H9 (cell line): ENCODE data around the gene XRN2. TPM values are rescaled to one million over a fixed set of nuclear protein-coding genes. Genes with fewer than 3 reads are reported as not detected.

ENCODE experiments used
- DNase-seq: peaks from one replicate; pipeline ENCODE4 v3.0.0-alpha.2; 2017
- H2AFZ ChIP-seq: one replicate; pipeline ENCODE4 v1.6.1; 2013; ENCODE audit warnings: mild to moderate bottlenecking, low read length, control low read depth, moderate library complexity
- H2AK5ac ChIP-seq: 2 replicates; pipeline ENCODE4 v1.6.1; 2013; ENCODE audit warnings: low read length, control low read depth, mixed read lengths; ENCODE audit not compliant: insufficient read length
- H2BK120ac ChIP-seq: one replicate; pipeline ENCODE4 v1.6.1; 2013; ENCODE audit warnings: low read depth, mild to moderate bottlenecking, low read length, control low read depth, inconsistent platforms; ENCODE audit not compliant: poor library complexity, severe bottlenecking
- H2BK12ac ChIP-seq: 2 replicates; pipeline ENCODE4 v1.6.1; 2013; ENCODE audit warnings: low read length, control low read depth, mixed read lengths, low read depth; ENCODE audit not compliant: insufficient read length
- H2BK15ac ChIP-seq: 2 replicates; pipeline ENCODE4 v1.6.1; 2013; ENCODE audit warnings: low read depth, low read length, control low read depth
- H2BK20ac ChIP-seq: one replicate; pipeline ENCODE4 v1.6.1; 2013; ENCODE audit warnings: low read depth, mild to moderate bottlenecking, low read length, control low read depth, inconsistent platforms; ENCODE audit not compliant: poor library complexity, severe bottlenecking
- H2BK5ac ChIP-seq: 2 replicates; pipeline ENCODE4 v1.6.1; 2013; ENCODE audit warnings: low read length, control low read depth, mixed read lengths; ENCODE audit not compliant: insufficient read length
- H3K14ac ChIP-seq: 2 replicates; pipeline ENCODE4 v1.6.1; 2013; ENCODE audit warnings: low read length, control low read depth; ENCODE audit not compliant: insufficient read depth
- H3K18ac ChIP-seq: 2 replicates; pipeline ENCODE4 v1.6.1; 2013; ENCODE audit warnings: low read depth, mild to moderate bottlenecking, mixed read lengths, low read length, control low read depth; ENCODE audit not compliant: insufficient read length
- H3K23ac ChIP-seq: 2 replicates; pipeline ENCODE4 v1.6.1; 2013; ENCODE audit warnings: low read length, control low read depth, mixed read lengths, low read depth; ENCODE audit not compliant: insufficient read length
- H3K23me2 ChIP-seq: 2 replicates; pipeline ENCODE4 v1.6.1; 2013; ENCODE audit warnings: low read depth, mild to moderate bottlenecking, mixed read lengths, low read length, control low read depth; ENCODE audit not compliant: insufficient read length, poor library complexity, severe bottlenecking
- H3K27ac ChIP-seq: 2 replicates; pipeline ENCODE4 v1.5.1; 2013; ENCODE audit warnings: low read length, control low read depth, mixed read lengths, low read depth; ENCODE audit not compliant: insufficient read length
- H3K27me3 ChIP-seq: 2 replicates; pipeline ENCODE4 v1.6.1; 2013; ENCODE audit warnings: low read length, control low read depth, inconsistent platforms; ENCODE audit not compliant: insufficient read depth
- H3K4ac ChIP-seq: 2 replicates; pipeline ENCODE4 v1.6.1; 2013; ENCODE audit warnings: low read depth, mild to moderate bottlenecking, control low read depth, inconsistent platforms, low read length, moderate library complexity
- H3K4me1 ChIP-seq: 2 replicates; pipeline ENCODE4 v1.6.1; 2013; ENCODE audit warnings: low read length, control low read depth, inconsistent platforms; ENCODE audit not compliant: insufficient read depth
- H3K4me2 ChIP-seq: 2 replicates; pipeline ENCODE4 v1.6.1; 2013; ENCODE audit warnings: low read length, control low read depth, mixed read lengths; ENCODE audit not compliant: insufficient read length, insufficient read depth
- H3K56ac ChIP-seq: 2 replicates; pipeline ENCODE4 v1.6.1; 2013; ENCODE audit warnings: low read depth, mild to moderate bottlenecking, mixed read lengths, low read length, control low read depth; ENCODE audit not compliant: insufficient read length
- H3K79me1 ChIP-seq: 2 replicates; pipeline ENCODE4 v1.6.1; 2013; ENCODE audit warnings: low read depth, mild to moderate bottlenecking, moderate library complexity, low read length, control low read depth, inconsistent platforms; ENCODE audit not compliant: insufficient read depth, poor library complexity, severe bottlenecking
- H3K79me2 ChIP-seq: 2 replicates; pipeline ENCODE4 v1.6.1; 2013; ENCODE audit warnings: low read length, control low read depth, inconsistent platforms; ENCODE audit not compliant: insufficient read depth
- H3K9ac ChIP-seq: 2 replicates; pipeline ENCODE4 v1.6.1; 2013; ENCODE audit warnings: low read length, control low read depth, mixed read lengths; ENCODE audit not compliant: insufficient read length; ENCODE audit errors: extremely low read depth
- H3K9me3 ChIP-seq: one replicate; pipeline ENCODE4 v1.6.1; 2013; ENCODE audit warnings: low read depth, low read length, inconsistent platforms; ENCODE audit not compliant: control insufficient read depth
- H3T11ph ChIP-seq: one replicate; pipeline ENCODE4 v1.6.1; 2013; ENCODE audit warnings: mild to moderate bottlenecking, low read length, control low read depth, inconsistent platforms
- H4K20me1 ChIP-seq: one replicate; pipeline ENCODE4 v1.6.1; 2013; ENCODE audit not compliant: control insufficient read depth, insufficient read length, insufficient read depth
- H4K5ac ChIP-seq: 2 replicates; pipeline ENCODE4 v1.6.1; 2013; ENCODE audit warnings: low read depth, mild to moderate bottlenecking, mixed read lengths, low read length, control low read depth; ENCODE audit not compliant: insufficient read length
- H4K8ac ChIP-seq: replicated peaks from 2 replicates; pipeline ENCODE4 v1.6.1; 2013; ENCODE audit warnings: low read length, control low read depth, mixed read lengths, low read depth; ENCODE audit not compliant: insufficient read length
- H4K91ac ChIP-seq: 2 replicates; pipeline ENCODE4 v1.6.1; 2013; ENCODE audit warnings: low read depth, mild to moderate bottlenecking, moderate library complexity, mixed read lengths, low read length, control low read depth; ENCODE audit not compliant: insufficient read length
- H3K27ac Mint-ChIP-seq, 3 experiments: 2 replicates in 2 of 3; 3 replicates in 1 of 3; pipeline ENCODE4 v1.8.0; 2020 to 2021; ENCODE audit warnings: mixed read lengths in 3 of 3, mild to moderate bottlenecking in 1 of 3, moderate library complexity in 1 of 3
- H3K27me3 Mint-ChIP-seq: 2 replicates; pipeline ENCODE4 v1.8.0; 2021; ENCODE audit warnings: low read depth, mild to moderate bottlenecking, moderate library complexity, mixed read lengths
- H3K36me3 Mint-ChIP-seq, 3 experiments: 2 replicates in 2 of 3; 3 replicates in 1 of 3; pipeline ENCODE4 v1.8.0; 2020 to 2021; ENCODE audit warnings: low read depth in 3 of 3, mixed read lengths in 3 of 3; ENCODE audit not compliant: insufficient read depth in 1 of 3
- H3K4me1 Mint-ChIP-seq, 2 experiments: 2 replicates each; pipeline ENCODE4 v1.8.0; 2020; ENCODE audit warnings: mixed read lengths in 2 of 2
- H3K4me3 Mint-ChIP-seq, 2 experiments: 2 replicates in 1 of 2; 3 replicates in 1 of 2; pipeline ENCODE4 v1.8.0; 2020 to 2021; ENCODE audit warnings: mild to moderate bottlenecking in 2 of 2, mixed read lengths in 2 of 2, moderate library complexity in 1 of 2
- H3K9me3 Mint-ChIP-seq, 2 experiments: 2 replicates in 1 of 2; 3 replicates in 1 of 2; pipeline ENCODE4 v1.8.0; 2020; ENCODE audit warnings: mild to moderate bottlenecking in 2 of 2, mixed read lengths in 2 of 2, moderate library complexity in 1 of 2
- CTCF ChIP-seq: fragments of 200-600 bp; sonication (generic); conservative IDR thresholded peaks from 3 replicates; pipeline ENCODE4 v1.8.0; 2021; ENCODE audit warnings: antibody characterized with exemption, mild to moderate bottlenecking
- WGBS: extraction: QIAGEN DNeasy Blood & Tissue Kit; methylation state at CpG from one replicate; pipeline ENCODE4 v1.1.7; 2013; ENCODE audit warnings: missing lambda C conversion rate, low lambda C conversion rate, mixed read lengths; ENCODE audit not compliant: insufficient read length; ENCODE audit errors: extremely low coverage; 5-methylcytosine and 5-hydroxymethylcytosine counted together
- total RNA-seq: library from RNA; stranded (reverse); gene quantifications from 2 replicates; pipeline ENCODE4 v1.2.1, GENCODE V29; 2021

The XRN2 gene
- total RNA-seq, 1 experiment from 2014 or later = 96.7 TPM

- Histone ChIP-seq H3T11ph (no peak overlapping the region), H4K20me1 (no peaks in the 10 kb centered on the region), H3K18ac (no peak overlapping the region), H3K79me2 (peaks cover 2% of the 10 kb centered on the region), H3K27ac (no peak overlapping the region), H3K79me1 (peaks cover 2% of the 10 kb centered on the region), H3K23me2 (no peaks in the 10 kb centered on the region), H4K91ac (no peak overlapping the region), H4K8ac (no peak overlapping the region), H2AK5ac (no peak overlapping the region), H3K4ac (no peak overlapping the region), H2BK12ac (no peak overlapping the region), H2BK15ac (no peak overlapping the region), H2BK20ac (no peak overlapping the region), H3K4me1 (no peaks in the 10 kb centered on the region), H3K27me3 (no peaks in the 10 kb centered on the region), H4K5ac (no peak overlapping the region), H3K23ac (no peak overlapping the region), H2BK5ac (no peak overlapping the region), H2BK120ac (no peak overlapping the region), H3K56ac (no peak overlapping the region), H2AFZ (no peak overlapping the region), H3K9ac (no peak overlapping the region), H3K9me3 (no peaks in the 10 kb centered on the region), H3K14ac (no peak overlapping the region), H3K4me2 (no peak overlapping the region)
- no peak overlapping the region for H3K4me3 Mint-ChIP-seq
- H3K4me1 Mint-ChIP-seq = peaks cover 1 to 3% of the 10 kb centered on the region in 2 experiments; a peak in 1 of 4 replicates
- no peaks in the 10 kb centered on the region for H3K9me3 Mint-ChIP-seq
- no peak for DNase-seq
- H3K27ac Mint-ChIP-seq = no peak overlapping the region
- peaks cover 3 to 44% (median 20%) of the 10 kb centered on the region in 3 experiments; a peak in 5 of 7 replicates for H3K36me3 Mint-ChIP-seq
- no CpG with 5 or more reads among the region's 1 CpG for WGBS
- no peaks in the 10 kb centered on the region for H3K27me3 Mint-ChIP-seq
- no peak for TF ChIP-seq CTCF
Measured at GRCh38 chr20:21381619-21382018, 78.5 kb downstream of the XRN2 start.
